ENCODE data around the gene GGT6. TPM values are rescaled to one million over a fixed set of nuclear protein-coding genes. Genes with fewer than 3 reads are reported as not detected.

GGT6 gene
- total RNA-seq, 1 donor from 2014 or later, result 6.6 TPM

DNA sequence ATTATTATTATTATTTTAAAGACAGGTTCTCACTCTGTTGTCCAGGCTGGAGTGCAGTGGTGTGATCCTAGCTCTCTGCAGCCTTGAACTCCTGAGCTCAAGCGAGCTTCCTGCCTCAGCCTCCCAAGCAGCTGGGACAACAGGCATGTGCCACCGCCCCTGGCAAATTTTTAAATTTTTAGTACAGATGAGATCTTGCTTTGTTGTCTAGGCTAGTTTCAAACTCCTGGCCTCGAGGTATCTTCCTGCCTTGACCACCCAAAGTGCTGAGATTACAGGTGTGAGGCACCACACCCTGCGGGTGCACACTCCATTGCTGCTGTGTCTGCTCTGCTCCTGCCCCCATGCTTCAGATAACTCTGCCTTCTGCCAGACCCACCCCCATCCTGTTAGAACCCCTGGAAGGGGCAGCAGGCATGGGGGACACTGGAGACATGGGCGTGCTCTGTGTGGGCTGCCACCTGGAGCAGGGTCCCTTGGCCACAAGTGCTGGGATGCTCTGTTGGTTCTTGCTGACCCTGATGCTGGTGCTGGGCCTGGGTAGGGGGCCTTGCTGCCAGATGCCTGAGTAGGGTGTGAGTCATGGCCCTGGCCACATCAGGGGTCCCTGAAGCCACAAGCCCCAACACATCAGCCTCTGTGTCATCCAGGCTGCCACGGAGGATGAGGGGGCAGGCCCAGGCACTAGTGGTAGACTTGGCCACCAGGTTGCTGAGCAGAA, 2.6 kb downstream of the GGT6 start:
- no peak for FAIRE-seq
- TF ChIP-seq, protein P1, sequence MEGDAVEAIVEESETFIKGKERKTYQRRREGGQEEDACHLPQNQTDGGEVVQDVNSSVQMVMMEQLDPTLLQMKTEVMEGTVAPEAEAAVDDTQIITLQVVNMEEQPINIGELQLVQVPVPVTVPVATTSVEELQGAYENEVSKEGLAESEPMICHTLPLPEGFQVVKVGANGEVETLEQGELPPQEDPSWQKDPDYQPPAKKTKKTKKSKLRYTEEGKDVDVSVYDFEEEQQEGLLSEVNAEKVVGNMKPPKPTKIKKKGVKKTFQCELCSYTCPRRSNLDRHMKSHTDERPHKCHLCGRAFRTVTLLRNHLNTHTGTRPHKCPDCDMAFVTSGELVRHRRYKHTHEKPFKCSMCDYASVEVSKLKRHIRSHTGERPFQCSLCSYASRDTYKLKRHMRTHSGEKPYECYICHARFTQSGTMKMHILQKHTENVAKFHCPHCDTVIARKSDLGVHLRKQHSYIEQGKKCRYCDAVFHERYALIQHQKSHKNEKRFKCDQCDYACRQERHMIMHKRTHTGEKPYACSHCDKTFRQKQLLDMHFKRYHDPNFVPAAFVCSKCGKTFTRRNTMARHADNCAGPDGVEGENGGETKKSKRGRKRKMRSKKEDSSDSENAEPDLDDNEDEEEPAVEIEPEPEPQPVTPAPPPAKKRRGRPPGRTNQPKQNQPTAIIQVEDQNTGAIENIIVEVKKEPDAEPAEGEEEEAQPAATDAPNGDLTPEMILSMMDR (IDR thresholded peaks at IDR 0.05; ENCODE audit: insufficient read depth, low read length, severe bottlenecking), result no peak
- Histone ChIP-seq H3K27me3 (ENCODE audit: control insufficient read depth, insufficient read depth, low read length) (no peaks in the 10 kb centered on the region), H3K4me3 (ENCODE audit: low read depth, low read length) (no peak overlapping the region), H3K36me3 (ENCODE audit: control insufficient read depth, insufficient read depth, low read length) (peaks cover 12% of the 10 kb centered on the region)
- DNase-seq (ENCODE audit: low read depth), result no peak

DNA sequence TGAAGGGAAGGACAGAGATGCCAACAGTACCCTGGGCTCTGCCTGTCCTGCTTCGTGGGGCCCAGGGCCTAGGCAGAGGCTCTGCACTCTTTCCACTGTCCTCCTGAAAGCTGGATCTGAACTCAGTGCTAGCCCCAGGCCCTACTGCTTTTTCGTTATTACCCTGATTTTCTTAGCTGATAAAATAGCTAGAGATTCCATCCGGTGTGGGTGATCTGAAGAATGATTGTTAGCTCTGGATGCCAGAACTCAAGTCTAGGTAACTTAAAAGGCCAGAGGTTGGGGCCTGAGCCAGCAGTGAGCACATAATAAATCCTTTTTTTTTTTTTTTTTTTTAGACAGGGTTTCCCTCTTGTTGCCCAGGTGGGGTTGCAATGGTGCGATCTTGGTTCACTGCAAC, 3.4 kb downstream of the GGT6 start:
- H3K27me3 ChIP-seq (ENCODE audit: control insufficient read depth, insufficient read depth, low read length), result no peaks in the 10 kb centered on the region
- FAIRE-seq, result no peak
- no peak overlapping the region for H3K4me3 ChIP-seq (ENCODE audit: low read depth, low read length)
- TF ChIP-seq, protein P1 (IDR thresholded peaks at IDR 0.05; ENCODE audit: insufficient read depth, low read length, severe bottlenecking), result no peak
- peaks cover 19% of the 10 kb centered on the region for H3K36me3 ChIP-seq (ENCODE audit: control insufficient read depth, insufficient read depth, low read length)
- DNase-seq (ENCODE audit: low read depth), result no peak

- no peak for FAIRE-seq
Observed at GRCh38 chr17:4555873-4556759, 4.3 kb downstream of the GGT6 start.

DNA sequence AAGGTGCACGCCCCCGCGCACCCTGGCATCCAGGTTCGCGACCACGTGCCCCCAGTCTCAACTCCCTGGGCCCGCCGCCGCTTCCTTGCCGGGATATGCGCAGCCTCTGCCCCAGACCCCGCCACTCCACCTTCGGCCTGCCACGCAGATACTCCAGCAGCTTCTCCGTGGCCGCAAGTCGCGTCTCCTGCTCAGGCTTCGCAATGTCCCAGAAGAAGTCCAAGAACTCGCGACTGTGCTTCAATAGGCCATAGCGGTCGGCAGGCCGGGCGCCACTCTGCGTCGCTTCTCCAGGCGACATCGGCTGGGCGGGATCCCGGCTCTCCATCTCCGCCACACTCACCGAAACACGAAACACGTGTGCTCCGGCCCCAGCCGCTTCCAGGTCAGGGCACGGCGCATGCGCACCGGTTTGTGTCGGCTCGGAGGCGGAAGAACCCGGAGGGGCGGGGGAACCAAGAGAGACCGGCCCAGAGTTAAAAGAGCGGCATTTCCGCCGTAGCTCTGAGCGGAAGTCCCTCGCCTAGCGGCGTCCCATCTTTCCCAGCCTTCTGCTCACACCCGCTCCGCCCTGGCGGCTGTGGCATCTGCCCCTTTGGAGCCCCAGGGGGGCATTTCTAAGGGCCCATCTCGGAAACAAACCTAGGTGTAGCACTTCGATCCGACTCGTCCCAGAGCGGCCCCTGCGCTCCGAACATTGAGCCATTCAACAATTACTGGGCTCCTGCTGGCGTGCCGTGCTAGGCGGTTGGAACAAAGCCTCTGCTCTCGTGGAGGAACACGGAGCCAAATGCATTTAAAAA, 5.2 kb downstream of the GGT6 start, which contains the start of gene MYBBP1A:
Gene MYBBP1A (minus strand): TSS at position 388 of the 803 bp plus-strand sequence. CDS start 60 bp downstream, at position 328.
- TF ChIP-seq, protein P1 (IDR thresholded peaks at IDR 0.05; ENCODE audit: insufficient read depth, low read length, severe bottlenecking), result no peak
- DNase-seq (ENCODE audit: low read depth), result peak; percentile 86
- H3K36me3 ChIP-seq (ENCODE audit: control insufficient read depth, insufficient read depth, low read length), result peaks cover 33% of the 10 kb centered on the region
- no peaks in the 10 kb centered on the region for H3K27me3 ChIP-seq (ENCODE audit: control insufficient read depth, insufficient read depth, low read length)
- peak within 1 kb of the TSS; percentile 100 for H3K4me3 ChIP-seq (ENCODE audit: low read depth, low read length)
- peak; percentile 52 for FAIRE-seq

More at GRCh38 chr17:4555873-4556759, 4.3 kb downstream of the GGT6 start:
- H3K36me3 ChIP-seq (ENCODE audit: control insufficient read depth, insufficient read depth, low read length), result peaks cover 25% of the 10 kb centered on the region
- DNase-seq (ENCODE audit: low read depth), result no peak
- TF ChIP-seq, protein P1 (IDR thresholded peaks at IDR 0.05; ENCODE audit: insufficient read depth, low read length, severe bottlenecking), result no peak
- no peaks in the 10 kb centered on the region for H3K27me3 ChIP-seq (ENCODE audit: control insufficient read depth, insufficient read depth, low read length)
- H3K4me3 ChIP-seq (ENCODE audit: low read depth, low read length), result peak overlapping the region; percentile 100

- DNase-seq (ENCODE audit: low read depth), result no peak
- FAIRE-seq, result no peak
- Histone ChIP-seq H3K27me3 (ENCODE audit: control insufficient read depth, insufficient read depth, low read length) (no peaks in the 10 kb centered on the region), H3K36me3 (ENCODE audit: control insufficient read depth, insufficient read depth, low read length) (peaks cover 39% of the 10 kb centered on the region), H3K4me3 (ENCODE audit: low read depth, low read length) (peak overlapping the region; percentile 100)
- TF ChIP-seq, protein P1 (IDR thresholded peaks at IDR 0.05; ENCODE audit: insufficient read depth, low read length, severe bottlenecking), result no peak
Observed at GRCh38 chr17:4554441-4554996, 5.9 kb downstream of the GGT6 start.
